ENCODE data around the gene FAM219A. TPM values are rescaled to one million over a fixed set of nuclear protein-coding genes. Genes with fewer than 3 reads are reported as not detected.
"Not testable (repeated sequence)": the region's sequence is repeated elsewhere in the genome, so short reads cannot be mapped to it uniquely, and the experiment has no call there.

Gene FAM219A
- total RNA-seq, 1 experiment from 2014 or later: 20.6 TPM

DNA sequence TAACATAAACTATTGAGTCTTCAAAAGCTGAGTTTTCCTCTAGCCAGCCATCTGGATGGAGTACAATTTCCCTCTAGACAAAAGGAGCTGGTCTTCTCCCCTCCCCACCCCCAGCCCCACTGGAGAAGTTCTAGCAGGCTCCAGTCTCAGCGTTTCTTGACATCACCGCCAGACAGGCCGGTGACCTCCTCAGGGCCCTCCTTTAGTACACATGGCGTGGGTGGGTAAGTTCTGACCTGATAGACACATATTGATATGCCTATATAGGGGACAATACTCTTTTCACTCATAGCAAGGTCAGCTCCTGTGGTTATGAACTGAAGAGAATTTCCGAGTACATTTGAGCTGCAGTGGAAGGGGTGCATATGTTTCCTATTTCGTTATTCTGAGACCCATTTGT is 27.5 kb upstream of the FAM219A start (continued):
- TF ChIP-seq, protein P1, sequence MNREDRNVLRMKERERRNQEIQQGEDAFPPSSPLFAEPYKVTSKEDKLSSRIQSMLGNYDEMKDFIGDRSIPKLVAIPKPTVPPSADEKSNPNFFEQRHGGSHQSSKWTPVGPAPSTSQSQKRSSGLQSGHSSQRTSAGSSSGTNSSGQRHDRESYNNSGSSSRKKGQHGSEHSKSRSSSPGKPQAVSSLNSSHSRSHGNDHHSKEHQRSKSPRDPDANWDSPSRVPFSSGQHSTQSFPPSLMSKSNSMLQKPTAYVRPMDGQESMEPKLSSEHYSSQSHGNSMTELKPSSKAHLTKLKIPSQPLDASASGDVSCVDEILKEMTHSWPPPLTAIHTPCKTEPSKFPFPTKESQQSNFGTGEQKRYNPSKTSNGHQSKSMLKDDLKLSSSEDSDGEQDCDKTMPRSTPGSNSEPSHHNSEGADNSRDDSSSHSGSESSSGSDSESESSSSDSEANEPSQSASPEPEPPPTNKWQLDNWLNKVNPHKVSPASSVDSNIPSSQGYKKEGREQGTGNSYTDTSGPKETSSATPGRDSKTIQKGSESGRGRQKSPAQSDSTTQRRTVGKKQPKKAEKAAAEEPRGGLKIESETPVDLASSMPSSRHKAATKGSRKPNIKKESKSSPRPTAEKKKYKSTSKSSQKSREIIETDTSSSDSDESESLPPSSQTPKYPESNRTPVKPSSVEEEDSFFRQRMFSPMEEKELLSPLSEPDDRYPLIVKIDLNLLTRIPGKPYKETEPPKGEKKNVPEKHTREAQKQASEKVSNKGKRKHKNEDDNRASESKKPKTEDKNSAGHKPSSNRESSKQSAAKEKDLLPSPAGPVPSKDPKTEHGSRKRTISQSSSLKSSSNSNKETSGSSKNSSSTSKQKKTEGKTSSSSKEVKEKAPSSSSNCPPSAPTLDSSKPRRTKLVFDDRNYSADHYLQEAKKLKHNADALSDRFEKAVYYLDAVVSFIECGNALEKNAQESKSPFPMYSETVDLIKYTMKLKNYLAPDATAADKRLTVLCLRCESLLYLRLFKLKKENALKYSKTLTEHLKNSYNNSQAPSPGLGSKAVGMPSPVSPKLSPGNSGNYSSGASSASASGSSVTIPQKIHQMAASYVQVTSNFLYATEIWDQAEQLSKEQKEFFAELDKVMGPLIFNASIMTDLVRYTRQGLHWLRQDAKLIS (CRISPR knock-in tag; IDR thresholded peaks at IDR 0.05; ENCODE audit: borderline replicate concordance): no peak

DNA sequence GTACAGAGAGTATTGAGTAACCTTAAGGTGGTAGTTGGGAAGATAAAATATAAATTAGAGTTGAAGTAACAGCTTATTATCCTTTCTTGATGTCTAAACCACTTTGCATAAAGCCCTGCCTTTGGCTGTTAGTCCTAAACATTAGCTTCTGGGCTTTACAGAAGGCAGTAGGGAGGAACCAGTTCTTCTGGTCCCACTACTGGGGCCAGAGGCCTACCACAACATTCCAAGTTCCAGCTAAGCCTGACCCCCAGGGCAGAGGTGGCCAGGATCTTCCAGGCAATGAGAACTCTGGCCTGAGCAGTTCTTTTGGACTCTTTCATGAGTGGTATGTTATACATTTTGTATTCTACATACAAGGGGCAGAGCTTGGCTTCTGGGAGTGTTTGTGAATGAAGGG is 26.3 kb upstream of the FAM219A start:
- Mint-ChIP-seq H3K27me3 (ENCODE audit: low read depth) (no peaks in the 10 kb centered on the region; the same call in 1 of the 2 replicates), H3K4me1 (no peaks in the 10 kb centered on the region), H3K9me3 (peaks cover 10% of the 10 kb centered on the region), H3K36me3 (no peaks in the 10 kb centered on the region), H3K27ac (no peak overlapping the region), H3K4me3 (no peak overlapping the region)
- ATAC-seq: no peak
- TF ChIP-seq, protein P2, sequence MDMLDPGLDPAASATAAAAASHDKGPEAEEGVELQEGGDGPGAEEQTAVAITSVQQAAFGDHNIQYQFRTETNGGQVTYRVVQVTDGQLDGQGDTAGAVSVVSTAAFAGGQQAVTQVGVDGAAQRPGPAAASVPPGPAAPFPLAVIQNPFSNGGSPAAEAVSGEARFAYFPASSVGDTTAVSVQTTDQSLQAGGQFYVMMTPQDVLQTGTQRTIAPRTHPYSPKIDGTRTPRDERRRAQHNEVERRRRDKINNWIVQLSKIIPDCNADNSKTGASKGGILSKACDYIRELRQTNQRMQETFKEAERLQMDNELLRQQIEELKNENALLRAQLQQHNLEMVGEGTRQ (CRISPR knock-in tag; IDR thresholded peaks at IDR 0.05): no peak
- TF ChIP-seq ZNF121 (CRISPR knock-in tag; IDR thresholded peaks at IDR 0.05) (no peak), NFATC4 (CRISPR knock-in tag; IDR thresholded peaks at IDR 0.05) (no peak), NFE2L1 (CRISPR knock-in tag; IDR thresholded peaks at IDR 0.05) (no peak)
- ChIA-PET POLR2A (no interaction called here), CTCF (interaction anchor here (0.7 to 2.0 kb wide), 3 partner anchors 63 to 119 kb away, joined by 3 to 7 read pairs (median 4); no protein-coding TSS in a partner anchor)
- no peak for DNase-seq (ENCODE audit: low spot score)

DNA sequence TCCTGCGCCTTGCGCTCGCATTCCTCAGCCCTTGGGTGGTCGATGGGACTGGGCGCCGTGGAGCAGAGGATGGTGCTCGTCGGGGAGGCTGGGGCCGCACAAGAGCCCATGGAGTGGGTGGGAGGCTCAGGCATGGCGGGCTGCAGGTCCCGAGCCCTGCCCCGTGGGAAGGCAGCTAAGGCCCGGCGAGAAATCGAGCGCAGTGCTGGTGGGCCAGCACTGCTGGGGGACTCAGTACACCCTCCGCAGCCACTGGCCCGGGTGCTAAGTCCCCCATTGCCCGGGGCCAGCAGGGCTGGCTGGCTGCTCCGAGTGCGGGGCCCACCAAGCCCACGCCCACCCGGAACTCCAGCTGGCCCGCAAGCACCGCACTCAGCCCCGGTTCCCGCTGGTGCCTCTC is 24.4 kb upstream of the FAM219A start:
- H3K27ac Mint-ChIP-seq; H3K4me1 Mint-ChIP-seq; H3K27me3 Mint-ChIP-seq (ENCODE audit: low read depth); CTCF ChIA-PET; ATAC-seq; POLR2A ChIA-PET; H3K36me3 Mint-ChIP-seq; H3K9me3 Mint-ChIP-seq; DNase-seq (ENCODE audit: low spot score); H3K4me3 Mint-ChIP-seq: not testable (repeated sequence)

DNA sequence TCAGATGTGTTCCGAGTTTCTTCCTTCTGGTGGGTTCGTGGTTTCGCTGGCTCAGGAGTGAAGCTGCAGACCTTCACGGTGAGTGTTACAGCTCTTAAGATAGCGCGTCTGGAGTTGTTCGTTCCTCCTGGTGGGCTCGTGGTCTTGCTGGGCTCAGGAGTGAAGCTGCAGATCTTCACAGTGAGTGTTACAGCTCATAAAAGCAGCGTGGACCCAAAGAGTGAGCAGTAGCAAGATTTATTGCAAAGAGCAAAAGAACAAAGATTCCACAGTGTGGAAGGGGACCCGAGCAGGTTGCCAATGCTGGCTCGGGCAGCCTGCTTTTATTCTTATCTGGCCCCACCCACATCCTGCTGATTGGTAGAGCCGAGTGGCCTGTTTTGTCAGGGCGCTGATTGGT is 23.2 kb upstream of the FAM219A start:
- not testable (repeated sequence) for H3K36me3 Mint-ChIP-seq

DNA sequence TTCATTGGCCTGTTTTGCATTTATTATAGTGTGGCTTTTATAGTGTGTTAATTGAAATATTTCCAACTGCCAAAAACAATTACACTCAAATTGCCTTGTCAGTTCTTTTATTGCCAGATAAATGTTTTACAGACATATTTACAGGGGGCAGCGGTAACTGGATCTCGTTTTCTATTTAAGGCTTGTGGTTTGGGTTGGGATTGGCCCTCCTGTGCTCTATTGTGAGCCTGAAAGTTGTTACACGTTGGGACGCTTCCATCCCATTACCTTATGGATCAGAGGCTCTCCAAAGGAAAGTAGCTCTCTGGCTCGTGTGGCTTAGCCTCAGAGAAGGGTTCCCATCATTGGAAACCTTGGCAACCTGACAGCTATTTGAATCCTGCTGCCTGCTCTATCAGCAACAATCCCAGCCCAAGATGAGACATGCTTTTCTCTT is 21.1 kb upstream of the FAM219A start:
- ATAC-seq (no peak), DNase-seq (ENCODE audit: low spot score) (no peak)
- TF ChIP-seq SMAD4 (CRISPR knock-in tag; IDR thresholded peaks at IDR 0.05): no peak
- no peak for TF ChIP-seq ZNF423 (CRISPR knock-in tag; IDR thresholded peaks at IDR 0.05)
- no peak for TF ChIP-seq CBFB (CRISPR knock-in tag; IDR thresholded peaks at IDR 0.05; ENCODE audit: low read depth)
- no peak for TF ChIP-seq NFATC4 (CRISPR knock-in tag; IDR thresholded peaks at IDR 0.05)
- no peak for TF ChIP-seq ZBTB21 (CRISPR knock-in tag; IDR thresholded peaks at IDR 0.05; ENCODE audit: borderline replicate concordance)
- TF ChIP-seq MXD4 (CRISPR knock-in tag; IDR thresholded peaks at IDR 0.05; ENCODE audit: borderline replicate concordance): no peak
- TF ChIP-seq, protein P3, sequence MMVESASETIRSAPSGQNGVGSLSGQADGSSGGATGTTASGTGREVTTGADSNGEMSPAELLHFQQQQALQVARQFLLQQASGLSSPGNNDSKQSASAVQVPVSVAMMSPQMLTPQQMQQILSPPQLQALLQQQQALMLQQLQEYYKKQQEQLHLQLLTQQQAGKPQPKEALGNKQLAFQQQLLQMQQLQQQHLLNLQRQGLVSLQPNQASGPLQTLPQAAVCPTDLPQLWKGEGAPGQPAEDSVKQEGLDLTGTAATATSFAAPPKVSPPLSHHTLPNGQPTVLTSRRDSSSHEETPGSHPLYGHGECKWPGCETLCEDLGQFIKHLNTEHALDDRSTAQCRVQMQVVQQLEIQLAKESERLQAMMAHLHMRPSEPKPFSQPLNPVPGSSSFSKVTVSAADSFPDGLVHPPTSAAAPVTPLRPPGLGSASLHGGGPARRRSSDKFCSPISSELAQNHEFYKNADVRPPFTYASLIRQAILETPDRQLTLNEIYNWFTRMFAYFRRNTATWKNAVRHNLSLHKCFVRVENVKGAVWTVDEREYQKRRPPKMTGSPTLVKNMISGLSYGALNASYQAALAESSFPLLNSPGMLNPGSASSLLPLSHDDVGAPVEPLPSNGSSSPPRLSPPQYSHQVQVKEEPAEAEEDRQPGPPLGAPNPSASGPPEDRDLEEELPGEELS (CRISPR knock-in tag; IDR thresholded peaks at IDR 0.05): no peak
- no peak for TF ChIP-seq NFE2L1 (CRISPR knock-in tag; IDR thresholded peaks at IDR 0.05)
- TF ChIP-seq ESRRA (CRISPR knock-in tag; IDR thresholded peaks at IDR 0.05; ENCODE audit: borderline replicate concordance): no peak
- TF ChIP-seq, protein P4, sequence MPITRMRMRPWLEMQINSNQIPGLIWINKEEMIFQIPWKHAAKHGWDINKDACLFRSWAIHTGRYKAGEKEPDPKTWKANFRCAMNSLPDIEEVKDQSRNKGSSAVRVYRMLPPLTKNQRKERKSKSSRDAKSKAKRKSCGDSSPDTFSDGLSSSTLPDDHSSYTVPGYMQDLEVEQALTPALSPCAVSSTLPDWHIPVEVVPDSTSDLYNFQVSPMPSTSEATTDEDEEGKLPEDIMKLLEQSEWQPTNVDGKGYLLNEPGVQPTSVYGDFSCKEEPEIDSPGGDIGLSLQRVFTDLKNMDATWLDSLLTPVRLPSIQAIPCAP (CRISPR knock-in tag; IDR thresholded peaks at IDR 0.05): no peak
- TF ChIP-seq ZNF121 (CRISPR knock-in tag; IDR thresholded peaks at IDR 0.05): no peak
- H3K27ac Mint-ChIP-seq: no peak overlapping the region
- ChIA-PET CTCF (interaction anchor here (0.9 kb wide), 1 partner anchor 112 kb away, joined by 3 read pairs; no protein-coding TSS in a partner anchor), POLR2A (no interaction called here)
- no peaks in the 10 kb centered on the region for H3K4me1 Mint-ChIP-seq
- H3K9me3 Mint-ChIP-seq: peaks cover 10% of the 10 kb centered on the region
- no peak overlapping the region for H3K4me3 Mint-ChIP-seq
- H3K27me3 Mint-ChIP-seq (ENCODE audit: low read depth): peaks cover 6% of the 10 kb centered on the region; the same call in 1 of the 2 replicates
- no peaks in the 10 kb centered on the region for H3K36me3 Mint-ChIP-seq

More for the DNA sequence above, 23.2 kb upstream of the FAM219A start:
- H3K27me3 Mint-ChIP-seq (ENCODE audit: low read depth); H3K4me1 Mint-ChIP-seq; ATAC-seq; POLR2A ChIA-PET; H3K9me3 Mint-ChIP-seq; DNase-seq (ENCODE audit: low spot score); H3K4me3 Mint-ChIP-seq; CTCF ChIA-PET: not testable (repeated sequence)
- 0 out of 2 replicates have a peak, but pooled peaks have one; percentile 23 for TF ChIP-seq NFYB (CRISPR knock-in tag; conservative IDR thresholded peaks at IDR 0.05; ENCODE audit: low read depth)
- peak overlapping the region; percentile 83; the same call in 1 of the 2 replicates for H3K27ac Mint-ChIP-seq
